ENCODE measurements around the gene SPANXN4.

SPANXN4 gene

GRCh38 chrX:143025628-143026027 lies at the start of gene SPANXN4:
Gene SPANXN4, plus strand, starts transcription at chrX:143025928. Its CDS starts 87 bp downstream, at chrX:143026015.
- no peak for DNase-seq (ENCODE audit: low read depth, low spot score)

- DNase-seq (ENCODE audit: low read depth, low spot score) = no peak
These were observed 48.4 kb upstream of the SPANXN4 start for GRCh38 chrX:142977128-142977914.

GRCh38 chrX:142978130-142978684 lies 47.5 kb upstream of the SPANXN4 start:
- no peak for DNase-seq (ENCODE audit: low read depth, low spot score)

GRCh38 chrX:142982679-142983078 lies 43.0 kb upstream of the SPANXN4 start:
- DNase-seq (ENCODE audit: low read depth, low spot score) = no peak

GRCh38 chrX:142994988-142995387 lies 30.7 kb upstream of the SPANXN4 start:
- DNase-seq (ENCODE audit: low read depth, low spot score) = no peak

- DNase-seq (ENCODE audit: low read depth, low spot score) = no peak
These were observed 27.1 kb upstream of the SPANXN4 start for GRCh38 chrX:142998447-142999198.

- DNase-seq (ENCODE audit: low read depth, low spot score) = no peak
These were observed 26.5 kb upstream of the SPANXN4 start for GRCh38 chrX:142999199-142999701.

GRCh38 chrX:143002206-143002605 lies 23.5 kb upstream of the SPANXN4 start:
- DNase-seq (ENCODE audit: low read depth, low spot score) = no peak

GRCh38 chrX:143017272-143017671 lies 8.5 kb upstream of the SPANXN4 start:
- no peak for DNase-seq (ENCODE audit: low read depth, low spot score)

GRCh38 chrX:143027275-143027674 lies 1.5 kb downstream of the SPANXN4 start:
- DNase-seq (ENCODE audit: low read depth, low spot score) = no peak

GRCh38 chrX:143047511-143047910 lies 21.8 kb downstream of the SPANXN4 start:
- no peak for DNase-seq (ENCODE audit: low read depth, low spot score)

GRCh38 chrX:143058120-143058519 lies 32.4 kb downstream of the SPANXN4 start:
- no peak for DNase-seq (ENCODE audit: low read depth, low spot score)

- no peak for DNase-seq (ENCODE audit: low read depth, low spot score)
These were observed 55.5 kb downstream of the SPANXN4 start for GRCh38 chrX:143081231-143081630.

GRCh38 chrX:143082537-143082936 lies 56.8 kb downstream of the SPANXN4 start:
- DNase-seq (ENCODE audit: low read depth, low spot score) = no peak

All from brain pericyte (primary cell).